Thyroid gland (tissue), 4 donors: Measurements from ENCODE around the gene KHNYN. TPM values are rescaled to one million over a fixed set of nuclear protein-coding genes. Genes with fewer than 3 reads are reported as not detected.

ENCODE experiments used
- DNase-seq, 2 donors: peaks; one replicate each; pipeline ENCODE4 v3.0.0-alpha.2; 2019
- H3K27ac ChIP-seq, 3 donors: fragments of 200-600 bp; sonication (generic); 1 replicate in 2 of 3; 2 replicates in 1 of 3; pipeline ENCODE4 v1.5.1; 2016 to 2019; ENCODE audit warnings: mild to moderate bottlenecking in 1 of 3, moderate library complexity in 1 of 3
- H3K27me3 ChIP-seq: fragments of 200-600 bp; sonication (generic); one replicate; pipeline ENCODE4 v1.5.1; 2019
- H3K36me3 ChIP-seq, 2 donors: fragments of 200-600 bp; sonication (generic); one replicate each; pipeline ENCODE4 v1.5.1; 2016 to 2019
- H3K4me1 ChIP-seq, 2 donors: fragments of 200-600 bp; sonication (generic); one replicate each; pipeline ENCODE4 v1.5.1; 2017 to 2019
- H3K4me3 ChIP-seq, 3 donors: fragments of 200-600 bp; sonication (generic); replicated peaks in 1 of 3; 1 replicate in 2 of 3; 2 replicates in 1 of 3; pipeline ENCODE4 v1.5.1; 2016; ENCODE audit warnings: mild to moderate bottlenecking in 1 of 3
- H3K9me3 ChIP-seq: fragments of 200-600 bp; sonication (generic); one replicate; pipeline ENCODE4 v1.5.1; 2017
- CTCF ChIP-seq, 6 experiments: fragments of 200-600 bp in 3 of 6; fragments of 450-650 bp in 3 of 6; sonication (generic) in 3 of 6; IDR thresholded peaks; one replicate each; pipeline ENCODE4 v1.5.1; 2016 to 2019; ENCODE audit warnings: antibody characterized with exemption in 6 of 6, mild to moderate bottlenecking in 2 of 6, inconsistent platforms in 1 of 6, moderate library complexity in 1 of 6
- POLR2A ChIP-seq, 2 donors: fragments of 450-650 bp; IDR thresholded peaks; one replicate each; pipeline ENCODE4 v1.6.1; 2017; ENCODE audit warnings: antibody characterized with exemption in 2 of 2, mild to moderate bottlenecking in 2 of 2, moderate library complexity in 1 of 2
- WGBS, 2 donors: methylation state at CpG; one replicate each; pipeline ENCODE4 v1.1.5; 2017; 5-methylcytosine and 5-hydroxymethylcytosine counted together
- intact Hi-C: fragments of 100-400 bp; cut with DNase I; formaldehyde crosslinking; loops from one replicate; pipeline ENCODE4 v1.15.1; 2023
- total RNA-seq, 4 donors: library from RNA; depleted of rRNA; stranded (reverse); fragments of >200 nt; gene quantifications; one replicate each; pipeline ENCODE4 v1.2.3, GENCODE V29; 2016

Gene KHNYN
- total RNA-seq, 4 donors from 2014 or later: 46.9 to 75.0 (median 48.3) TPM

GRCh38 chr14:24407608-24408325 is 22.0 kb upstream of the KHNYN start:
- Histone ChIP-seq H3K27me3 (no peaks in the 10 kb centered on the region), H3K9me3 (no peaks in the 10 kb centered on the region), H3K36me3 (peaks cover 13 to 14% of the 10 kb centered on the region in 2 donors), H3K4me1 (peaks cover 6 to 29% of the 10 kb centered on the region in 2 donors), H3K27ac (no peak overlapping the region), H3K4me3 (no peak overlapping the region)
- intact Hi-C loops: no loop called here
- WGBS, 2 donors: 89 to 91% methylated on average over 8 to 9 of the region's 18 CpGs
- TF ChIP-seq POLR2A (IDR thresholded peaks at IDR 0.05) (no peak), CTCF (IDR thresholded peaks at IDR 0.05) (no peak)
- no peak for DNase-seq

GRCh38 chr14:24408764-24409163 is 21.0 kb upstream of the KHNYN start:
- Histone ChIP-seq H3K36me3 (peaks cover 13 to 14% of the 10 kb centered on the region in 2 donors), H3K4me1 (peaks cover 6 to 19% of the 10 kb centered on the region in 2 donors), H3K9me3 (no peaks in the 10 kb centered on the region), H3K27me3 (no peaks in the 10 kb centered on the region), H3K27ac (no peak overlapping the region), H3K4me3 (no peak overlapping the region)
- intact Hi-C loops: no loop called here
- TF ChIP-seq CTCF (IDR thresholded peaks at IDR 0.05) (no peak), POLR2A (IDR thresholded peaks at IDR 0.05) (no peak)
- WGBS, 2 donors: 51 to 62% methylated on average over 2 to 3 of the region's 3 CpGs
- no peak for DNase-seq

GRCh38 chr14:24409192-24409591 is 20.6 kb upstream of the KHNYN start:
- no peak for DNase-seq
- no peaks in the 10 kb centered on the region for H3K27me3 ChIP-seq

GRCh38 chr14:24409956-24410355 is 19.8 kb upstream of the KHNYN start:
- no peak for TF ChIP-seq CTCF (IDR thresholded peaks at IDR 0.05)
- TF ChIP-seq POLR2A (IDR thresholded peaks at IDR 0.05): no peak
- intact Hi-C loops: no loop called here
- Histone ChIP-seq H3K9me3 (no peaks in the 10 kb centered on the region), H3K27me3 (no peaks in the 10 kb centered on the region), H3K27ac (no peak overlapping the region), H3K4me3 (no peak overlapping the region), H3K4me1 (peaks cover 6 to 9% of the 10 kb centered on the region in 2 donors), H3K36me3 (peaks cover 13 to 17% of the 10 kb centered on the region in 2 donors)
- 91 to 95% methylated on average over 4 to 6 of the region's 10 CpGs for WGBS, 2 donors
- no peak for DNase-seq

More at GRCh38 chr14:24409192-24409591, 20.6 kb upstream of the KHNYN start:
- WGBS, 2 donors: 79 to 83% methylated on average over 6 of the region's 6 CpGs
- peaks cover 13 to 17% of the 10 kb centered on the region in 2 donors for H3K36me3 ChIP-seq
- H3K4me1 ChIP-seq: peaks cover 6 to 15% of the 10 kb centered on the region in 2 donors
- TF ChIP-seq CTCF (IDR thresholded peaks at IDR 0.05) (no peak), POLR2A (IDR thresholded peaks at IDR 0.05) (no peak)
- no peak overlapping the region for H3K27ac ChIP-seq
- H3K4me3 ChIP-seq: no peak overlapping the region
- no peaks in the 10 kb centered on the region for H3K9me3 ChIP-seq
- intact Hi-C loops: no loop called here
